ENCODE data around the gene NFYC. TPM values are rescaled to one million over a fixed set of nuclear protein-coding genes. Genes with fewer than 3 reads are reported as not detected.

NFYC gene
- total RNA-seq, 1 donor from 2014 or later = 51.1 TPM

DNA sequence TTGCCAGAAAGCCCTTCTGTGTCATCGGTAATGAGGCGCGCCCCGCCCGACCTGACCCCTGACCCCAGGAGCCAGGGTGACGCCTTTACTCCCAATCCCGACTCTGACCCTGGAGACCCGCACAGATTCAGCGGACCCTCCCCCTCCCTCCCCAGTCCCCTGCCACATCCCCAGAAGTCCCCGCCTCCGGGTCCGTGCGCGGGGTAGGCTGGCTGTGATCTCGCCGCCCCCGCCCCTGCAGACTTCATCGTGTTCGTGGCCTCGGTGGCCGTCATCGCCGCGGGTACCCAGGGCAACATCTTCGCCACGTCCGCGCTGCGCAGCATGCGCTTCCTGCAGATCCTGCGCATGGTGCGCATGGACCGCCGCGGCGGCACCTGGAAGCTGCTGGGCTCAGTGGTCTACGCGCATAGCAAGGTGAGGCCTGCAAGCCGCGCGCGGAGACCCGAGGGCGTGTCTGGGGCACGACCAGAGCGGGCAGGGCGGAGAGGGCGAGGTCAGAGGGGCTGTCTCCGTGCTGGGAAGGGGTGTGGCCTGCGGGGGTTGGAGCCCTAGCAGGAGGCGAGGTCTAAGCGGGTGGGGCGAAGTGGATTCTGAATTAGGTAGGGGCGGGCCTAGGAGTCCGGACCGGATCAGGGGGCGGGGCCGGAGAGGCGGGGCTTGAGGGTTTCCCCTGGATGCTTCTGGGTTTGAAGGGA, 126.9 kb downstream of the NFYC start:
- no peak for FAIRE-seq
- Histone ChIP-seq H3K4me3 (ENCODE audit: insufficient read depth, low read depth, low read length) (peak overlapping the region; percentile 33), H3K4me2 (ENCODE audit: low read length) (peak overlapping the region; percentile 86), H3K79me2 (ENCODE audit: insufficient read depth, low read length) (no peaks in the 10 kb centered on the region), H2AFZ (ENCODE audit: low read depth, low read length) (peak overlapping the region; percentile 89), H3K9me3 (ENCODE audit: insufficient read depth, low read depth, low read length) (no peaks in the 10 kb centered on the region), H4K20me1 (ENCODE audit: insufficient read depth, low read length) (no peaks in the 10 kb centered on the region), H3K36me3 (ENCODE audit: insufficient read depth, low read length) (no peaks in the 10 kb centered on the region), H3K27me3 (ENCODE audit: insufficient read depth, low read length) (peaks cover 5% of the 10 kb centered on the region), H3K9ac (ENCODE audit: low read length) (no peak overlapping the region), H3K27ac (ENCODE audit: low read depth, low read length) (no peak overlapping the region), H3K4me1 (ENCODE audit: insufficient read depth, low read length) (no peaks in the 10 kb centered on the region)
- TF ChIP-seq EZH2 (IDR thresholded peaks at IDR 0.05; ENCODE audit: insufficient read depth, low read length) = peak; percentile 68
- TF ChIP-seq, protein P1, sequence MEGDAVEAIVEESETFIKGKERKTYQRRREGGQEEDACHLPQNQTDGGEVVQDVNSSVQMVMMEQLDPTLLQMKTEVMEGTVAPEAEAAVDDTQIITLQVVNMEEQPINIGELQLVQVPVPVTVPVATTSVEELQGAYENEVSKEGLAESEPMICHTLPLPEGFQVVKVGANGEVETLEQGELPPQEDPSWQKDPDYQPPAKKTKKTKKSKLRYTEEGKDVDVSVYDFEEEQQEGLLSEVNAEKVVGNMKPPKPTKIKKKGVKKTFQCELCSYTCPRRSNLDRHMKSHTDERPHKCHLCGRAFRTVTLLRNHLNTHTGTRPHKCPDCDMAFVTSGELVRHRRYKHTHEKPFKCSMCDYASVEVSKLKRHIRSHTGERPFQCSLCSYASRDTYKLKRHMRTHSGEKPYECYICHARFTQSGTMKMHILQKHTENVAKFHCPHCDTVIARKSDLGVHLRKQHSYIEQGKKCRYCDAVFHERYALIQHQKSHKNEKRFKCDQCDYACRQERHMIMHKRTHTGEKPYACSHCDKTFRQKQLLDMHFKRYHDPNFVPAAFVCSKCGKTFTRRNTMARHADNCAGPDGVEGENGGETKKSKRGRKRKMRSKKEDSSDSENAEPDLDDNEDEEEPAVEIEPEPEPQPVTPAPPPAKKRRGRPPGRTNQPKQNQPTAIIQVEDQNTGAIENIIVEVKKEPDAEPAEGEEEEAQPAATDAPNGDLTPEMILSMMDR (IDR thresholded peaks at IDR 0.05; ENCODE audit: insufficient read depth, low read depth, low read length) = no peak
- Mint-ChIP-seq H3K9me3 (ENCODE audit: unreplicated experiment) (no peaks in the 10 kb centered on the region), H3K4me3 (ENCODE audit: unreplicated experiment) (peak overlapping the region; percentile 54), H3K36me3 (ENCODE audit: low read depth, unreplicated experiment) (no peaks in the 10 kb centered on the region), H3K4me1 (ENCODE audit: low read depth, unreplicated experiment) (no peaks in the 10 kb centered on the region), H3K27ac (ENCODE audit: unreplicated experiment) (no peak overlapping the region), H3K27me3 (ENCODE audit: low read depth, unreplicated experiment) (peaks cover 39% of the 10 kb centered on the region)
- no peak for DNase-seq (ENCODE audit: low read depth)

DNA sequence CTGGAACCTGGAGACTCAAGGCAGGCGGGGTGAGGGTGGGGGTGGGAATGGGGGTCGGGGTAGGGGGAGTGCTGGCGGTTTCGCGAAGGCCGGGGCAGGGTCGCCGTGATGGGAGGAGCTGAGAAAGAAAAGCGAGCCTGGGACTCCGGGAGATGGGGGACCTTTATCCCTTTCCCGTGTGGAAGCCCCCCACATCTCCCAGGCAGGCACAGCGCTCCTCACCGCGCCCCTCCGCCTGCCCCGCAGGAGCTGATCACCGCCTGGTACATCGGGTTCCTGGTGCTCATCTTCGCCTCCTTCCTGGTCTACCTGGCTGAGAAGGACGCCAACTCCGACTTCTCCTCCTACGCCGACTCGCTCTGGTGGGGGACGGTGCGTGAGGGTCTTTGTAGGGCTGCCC, 127.6 kb downstream of the NFYC start:
- Histone ChIP-seq H3K9me3 (ENCODE audit: insufficient read depth, low read depth, low read length) (no peaks in the 10 kb centered on the region), H3K4me2 (ENCODE audit: low read length) (no peak overlapping the region), H3K4me1 (ENCODE audit: insufficient read depth, low read length) (peaks cover 2% of the 10 kb centered on the region), H2AFZ (ENCODE audit: low read depth, low read length) (no peak overlapping the region), H3K36me3 (ENCODE audit: insufficient read depth, low read length) (no peaks in the 10 kb centered on the region), H3K4me3 (ENCODE audit: insufficient read depth, low read depth, low read length) (no peak overlapping the region), H3K27me3 (ENCODE audit: insufficient read depth, low read length) (peaks cover 5% of the 10 kb centered on the region), H3K27ac (ENCODE audit: low read depth, low read length) (no peak overlapping the region), H3K9ac (ENCODE audit: low read length) (no peak overlapping the region), H3K79me2 (ENCODE audit: insufficient read depth, low read length) (no peaks in the 10 kb centered on the region), H4K20me1 (ENCODE audit: insufficient read depth, low read length) (no peaks in the 10 kb centered on the region)
- H3K36me3 Mint-ChIP-seq (ENCODE audit: low read depth, unreplicated experiment) = no peaks in the 10 kb centered on the region
- TF ChIP-seq EZH2 (IDR thresholded peaks at IDR 0.05; ENCODE audit: insufficient read depth, low read length) = no peak
- TF ChIP-seq, protein P1 (IDR thresholded peaks at IDR 0.05; ENCODE audit: insufficient read depth, low read depth, low read length) = no peak
- FAIRE-seq (no peak), DNase-seq (ENCODE audit: low read depth) (no peak)
- H3K9me3 Mint-ChIP-seq (ENCODE audit: unreplicated experiment) = no peaks in the 10 kb centered on the region
- H3K27ac Mint-ChIP-seq (ENCODE audit: unreplicated experiment) = no peak overlapping the region
- H3K4me1 Mint-ChIP-seq (ENCODE audit: low read depth, unreplicated experiment) = no peaks in the 10 kb centered on the region
- H3K27me3 Mint-ChIP-seq (ENCODE audit: low read depth, unreplicated experiment) = peaks cover 38% of the 10 kb centered on the region
- no peak overlapping the region for H3K4me3 Mint-ChIP-seq (ENCODE audit: unreplicated experiment)

DNA sequence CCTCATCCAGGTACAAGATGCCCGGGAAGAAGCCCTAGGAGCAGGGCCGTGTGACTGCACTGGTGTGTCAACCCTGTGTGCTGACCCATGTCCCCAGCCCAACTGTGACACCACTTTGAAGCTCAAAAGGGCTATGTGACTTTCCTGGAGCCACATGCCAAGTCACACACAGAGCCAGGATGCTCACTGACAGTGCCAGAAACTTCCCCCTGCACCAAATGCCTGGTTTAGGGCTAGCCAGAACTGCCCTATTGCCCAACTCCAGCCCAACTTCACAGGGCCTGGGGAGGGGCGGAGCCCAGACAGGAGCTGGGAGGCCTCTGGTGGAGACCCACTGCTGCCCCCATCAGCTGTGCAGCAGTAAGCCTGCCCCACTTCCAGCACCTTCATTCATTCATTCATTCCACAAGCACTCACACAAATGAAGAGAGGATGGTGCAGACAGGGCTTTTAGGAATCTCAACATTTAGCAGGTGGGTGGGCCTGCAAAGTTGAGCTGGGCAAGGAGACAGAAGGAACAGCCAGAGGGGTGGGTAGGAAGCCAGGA, 128.8 kb downstream of the NFYC start:
- FAIRE-seq (no peak), DNase-seq (ENCODE audit: low read depth) (no peak)
- Mint-ChIP-seq H3K27me3 (ENCODE audit: low read depth, unreplicated experiment) (peaks cover 34% of the 10 kb centered on the region), H3K4me3 (ENCODE audit: unreplicated experiment) (no peak overlapping the region), H3K4me1 (ENCODE audit: low read depth, unreplicated experiment) (peaks cover 12% of the 10 kb centered on the region), H3K36me3 (ENCODE audit: low read depth, unreplicated experiment) (no peaks in the 10 kb centered on the region), H3K27ac (ENCODE audit: unreplicated experiment) (no peak overlapping the region), H3K9me3 (ENCODE audit: unreplicated experiment) (no peaks in the 10 kb centered on the region)
- no peak overlapping the region for H2AFZ ChIP-seq (ENCODE audit: low read depth, low read length)
- no peaks in the 10 kb centered on the region for H3K36me3 ChIP-seq (ENCODE audit: insufficient read depth, low read length)
- no peak overlapping the region for H3K27ac ChIP-seq (ENCODE audit: low read depth, low read length)
- TF ChIP-seq EZH2 (IDR thresholded peaks at IDR 0.05; ENCODE audit: insufficient read depth, low read length) = no peak
- TF ChIP-seq, protein P1 (IDR thresholded peaks at IDR 0.05; ENCODE audit: insufficient read depth, low read depth, low read length) = no peak
- H3K79me2 ChIP-seq (ENCODE audit: insufficient read depth, low read length) = no peaks in the 10 kb centered on the region
- H3K9ac ChIP-seq (ENCODE audit: low read length) = no peak overlapping the region
- no peaks in the 10 kb centered on the region for H3K9me3 ChIP-seq (ENCODE audit: insufficient read depth, low read depth, low read length)
- H3K4me2 ChIP-seq (ENCODE audit: low read length) = no peak overlapping the region
- H3K4me3 ChIP-seq (ENCODE audit: insufficient read depth, low read depth, low read length) = no peak overlapping the region
- peaks cover 5% of the 10 kb centered on the region for H3K27me3 ChIP-seq (ENCODE audit: insufficient read depth, low read length)
- peaks cover 14% of the 10 kb centered on the region for H3K4me1 ChIP-seq (ENCODE audit: insufficient read depth, low read length)
- H4K20me1 ChIP-seq (ENCODE audit: insufficient read depth, low read length) = no peaks in the 10 kb centered on the region

Data from astrocyte (in vitro differentiated cells and primary cell).